Activated CD4-positive, alpha-beta T cell treated with anti-CD3 and anti-CD28 coated beads, Interleukin-2, Interleukin-4, amounts not matched to agents 100 ng/mL and 50 ng/mL, durations not matched to agents 16 hours and 8 hours (primary cell): ENCODE measurements around the gene ARHGEF2.

Source experiments
- DNase-seq: peaks from one replicate; pipeline ENCODE4 v3.0.0-alpha.2; 2020; ENCODE audit warnings: low spot score

The ARHGEF2 gene

DNA sequence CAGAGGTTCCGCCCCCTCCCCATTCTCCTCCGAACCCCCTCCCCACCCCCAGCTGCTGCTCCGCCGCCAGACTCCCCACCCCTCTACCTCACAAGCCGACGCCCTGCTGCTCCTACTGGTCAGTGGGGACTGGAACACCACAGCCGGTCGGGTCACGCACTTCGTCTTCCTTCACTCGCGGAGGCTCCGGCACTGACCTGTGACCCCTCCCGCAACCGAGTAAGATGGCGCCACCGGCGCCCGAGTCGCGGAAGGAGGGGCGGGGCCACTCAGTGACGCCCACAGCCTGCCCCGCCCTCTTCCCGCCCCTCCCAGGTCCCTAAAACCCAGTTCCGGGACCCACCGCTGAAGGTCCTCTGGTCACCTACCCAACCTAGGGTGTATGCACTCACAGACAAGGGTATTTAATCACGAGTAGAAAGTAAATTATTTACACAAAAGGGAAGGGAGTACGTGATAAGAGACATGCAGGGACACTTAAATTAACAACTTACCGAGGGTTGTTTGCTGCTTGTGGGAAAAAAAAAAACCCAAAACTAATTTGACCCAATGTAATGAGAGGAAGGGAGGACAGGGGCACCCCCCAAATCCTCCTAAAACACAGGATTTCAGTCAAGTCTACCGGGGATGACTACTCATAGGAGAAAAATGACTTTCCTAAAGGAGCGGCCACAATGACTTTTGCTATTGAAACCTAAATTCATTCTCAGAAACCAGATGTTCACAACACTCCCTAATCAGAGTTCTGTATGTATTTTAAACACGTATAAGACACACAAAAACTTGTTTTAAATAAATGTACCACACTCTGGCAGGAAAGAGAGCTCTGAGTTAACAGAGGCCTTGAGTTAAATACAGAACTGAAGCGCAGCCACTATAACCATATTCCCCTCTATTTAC is 66.9 kb downstream of the ARHGEF2 start, which contains the start of gene RIT1:
TSS of gene RIT1 (minus strand) at position 194 of the 900 bp plus-strand sequence. CDS start 588 bp downstream, outside the sequence.
- peak; percentile 87 for DNase-seq

DNA sequence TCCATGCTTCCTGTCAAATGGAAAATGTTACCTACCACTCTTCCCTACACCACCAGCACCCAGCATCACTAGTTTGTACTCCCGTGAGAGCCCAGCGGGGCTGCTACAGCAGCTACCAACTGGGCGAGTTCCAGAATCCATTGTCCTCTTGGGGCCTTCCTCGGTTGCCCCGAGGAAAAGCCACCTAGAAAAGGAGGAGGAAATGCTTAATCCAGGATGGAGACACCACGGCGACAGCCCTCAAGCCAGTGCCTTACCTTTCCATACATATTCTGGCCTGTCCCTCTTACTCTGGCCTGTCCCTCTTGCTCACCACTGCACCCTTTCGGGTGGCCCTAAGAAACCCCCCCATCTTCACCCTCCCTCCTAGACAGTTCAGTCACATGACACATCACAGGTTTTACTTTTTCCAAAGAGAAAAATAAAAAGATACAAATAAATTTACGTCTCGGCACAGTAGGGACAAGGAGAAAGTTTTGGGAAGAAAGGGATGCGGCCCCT is 67.7 kb downstream of the ARHGEF2 start:
- no peak for DNase-seq

- DNase-seq: no peak
Observed at GRCh38 chr1:155909894-155910293, 68.5 kb downstream of the ARHGEF2 start.

DNA sequence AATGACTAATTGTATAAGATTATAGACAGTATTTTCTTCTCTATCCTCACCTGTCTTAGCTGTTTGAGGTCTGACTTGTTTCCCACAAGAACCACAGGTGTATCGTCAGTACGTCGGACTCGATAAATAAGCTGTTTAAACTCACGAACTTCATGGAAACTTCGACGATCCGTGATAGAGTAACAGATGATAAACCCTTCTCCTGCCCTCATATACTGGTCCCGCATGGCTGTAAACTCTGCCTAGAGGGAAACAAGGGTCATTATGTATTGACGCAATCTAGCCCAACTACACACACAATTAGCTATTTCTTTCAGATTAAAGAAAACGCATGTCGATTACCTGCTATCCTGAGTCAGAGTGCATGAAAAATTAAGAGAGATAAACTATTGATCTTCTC is 74.1 kb downstream of the ARHGEF2 start:
- DNase-seq: no peak

DNA sequence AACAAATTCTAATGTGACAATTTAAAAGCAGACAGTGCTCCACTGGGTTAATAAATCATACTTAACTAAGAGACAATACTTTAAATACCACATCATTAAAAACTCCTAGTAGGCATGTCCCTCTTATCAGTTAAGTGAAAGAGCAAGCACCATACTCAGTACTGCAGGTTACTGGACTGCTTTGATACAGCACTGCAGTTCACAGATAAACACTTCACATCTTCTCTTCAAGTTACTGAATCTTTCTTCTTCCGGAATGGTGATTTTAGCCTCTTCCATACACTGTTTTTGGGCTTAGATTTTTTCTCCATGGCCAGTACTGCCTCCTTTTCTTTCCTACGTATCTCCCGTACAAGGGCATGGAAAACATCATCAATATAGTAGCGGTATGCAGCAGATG is 78.2 kb downstream of the ARHGEF2 start:
- no peak for DNase-seq

DNA sequence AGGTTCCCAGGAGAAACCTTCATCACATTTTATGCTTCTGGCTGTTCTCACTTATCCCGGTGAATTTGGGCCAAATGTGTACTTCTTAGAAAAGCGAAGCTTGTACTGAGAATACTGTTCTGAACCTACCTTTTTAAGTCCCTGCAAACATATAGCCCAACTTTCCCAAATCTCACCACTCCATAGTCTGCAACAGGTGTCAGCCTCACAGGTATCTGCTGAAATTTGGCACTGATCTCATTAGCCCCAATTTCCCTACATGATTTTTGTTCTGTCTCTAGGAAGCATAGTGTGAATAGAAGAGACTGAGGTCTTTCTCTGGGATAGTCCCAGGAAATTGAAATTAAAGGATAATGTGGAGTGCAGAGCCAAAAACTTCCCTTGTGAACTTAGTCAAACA is 78.7 kb downstream of the ARHGEF2 start:
- no peak for DNase-seq

GRCh38 chr1:155898888-155899287 is 79.5 kb downstream of the ARHGEF2 start:
- DNase-seq: no peak

DNA sequence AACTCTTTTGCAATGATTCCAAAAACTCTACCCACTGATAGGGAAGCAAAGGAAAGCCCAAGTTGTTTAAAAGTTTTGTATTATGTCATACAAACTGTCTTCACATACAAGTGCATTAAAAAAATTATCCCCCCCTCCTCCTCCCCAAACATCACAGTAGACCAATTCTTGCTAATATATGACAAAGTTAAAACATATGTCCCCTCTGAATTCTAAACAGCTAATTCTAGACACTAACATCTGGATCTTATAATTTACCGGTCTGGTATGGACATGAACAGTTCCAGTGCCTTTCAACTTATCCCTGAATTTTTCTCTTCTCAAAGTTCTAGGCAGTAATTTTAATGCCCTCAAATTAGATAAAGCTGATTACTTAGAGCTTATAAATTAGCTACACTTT is 80.6 kb downstream of the ARHGEF2 start:
- DNase-seq: no peak
